Endothelial cell (in vitro differentiated cells): ENCODE measurements around the gene BRIX1. TPM values are rescaled to one million over a fixed set of nuclear protein-coding genes. Genes with fewer than 3 reads are reported as not detected.

Source experiments
- DNase-seq: peaks from one replicate; pipeline ENCODE4 v3.0.0; 2021; ENCODE audit warnings: low spot score
- H3K27ac Mint-ChIP-seq: one replicate; pipeline ENCODE4 v1.8.0; 2021; ENCODE audit warnings: mixed read lengths, inconsistent platforms; ENCODE audit not compliant: unreplicated experiment
- H3K27me3 Mint-ChIP-seq: one replicate; pipeline ENCODE4 v1.8.0; 2021; ENCODE audit warnings: mild to moderate bottlenecking, moderate library complexity, mixed read lengths, inconsistent platforms; ENCODE audit not compliant: unreplicated experiment
- H3K36me3 Mint-ChIP-seq: one replicate; pipeline ENCODE4 v1.8.0; 2021; ENCODE audit warnings: mild to moderate bottlenecking, low read depth, mixed read lengths, inconsistent platforms; ENCODE audit not compliant: unreplicated experiment
- H3K4me1 Mint-ChIP-seq: one replicate; pipeline ENCODE4 v1.8.0; 2021; ENCODE audit warnings: mild to moderate bottlenecking, mixed read lengths, inconsistent platforms; ENCODE audit not compliant: unreplicated experiment
- H3K4me3 Mint-ChIP-seq: one replicate; pipeline ENCODE4 v1.8.0; 2021; ENCODE audit warnings: mild to moderate bottlenecking, mixed read lengths, inconsistent platforms; ENCODE audit not compliant: unreplicated experiment
- H3K9me3 Mint-ChIP-seq: one replicate; pipeline ENCODE4 v1.8.0; 2021; ENCODE audit warnings: mixed read lengths, inconsistent platforms; ENCODE audit not compliant: unreplicated experiment
- CTCF ChIP-seq: fragments of 200-600 bp; sonication (generic); IDR thresholded peaks from one replicate; pipeline ENCODE4 v1.5.0; 2021; ENCODE audit warnings: antibody characterized with exemption; ENCODE audit not compliant: unreplicated experiment
- total RNA-seq: library from RNA; stranded (reverse); fragmentation: NEBNext Ultra II Directional; extraction: Animal tissue kit (Norgen Biotek cat#: 25700); gene quantifications from one replicate; pipeline ENCODE4 v1.2.1, GENCODE V29; 2021; ENCODE audit not compliant: unreplicated experiment

BRIX1 gene
- total RNA-seq, 1 donor from 2014 or later, result 21.2 TPM

DNA sequence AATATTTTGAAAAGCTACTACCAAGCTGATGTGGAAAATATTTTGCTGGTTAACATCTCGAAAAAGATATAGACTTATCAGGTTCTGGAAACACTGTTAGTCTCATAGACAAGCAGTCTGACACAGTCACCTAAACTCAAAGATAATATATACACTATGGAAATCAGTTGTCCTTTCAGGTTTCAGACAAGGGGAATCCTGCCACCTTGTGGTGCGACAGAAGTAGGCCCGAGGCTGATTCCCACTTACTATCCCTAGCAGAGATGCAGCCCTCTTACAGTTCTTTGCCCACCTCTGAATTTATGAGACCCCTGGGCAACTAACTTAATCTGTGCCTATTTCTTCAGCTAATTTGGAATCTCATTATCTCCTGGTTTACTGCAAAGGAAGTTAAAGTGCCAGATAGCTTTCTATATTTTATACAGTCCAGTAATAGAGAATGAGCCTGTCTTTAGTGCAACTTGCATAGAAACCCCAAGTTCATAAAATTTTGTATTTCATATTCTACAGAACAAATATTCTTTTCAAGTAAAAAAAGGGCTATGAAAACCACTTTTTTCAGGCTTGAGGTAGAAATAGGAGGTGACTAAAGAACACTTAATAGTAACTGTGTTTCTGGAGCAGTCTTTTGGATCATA lies 17.1 kb upstream of the BRIX1 start:
- H3K27me3 Mint-ChIP-seq, result no peaks in the 10 kb centered on the region
- H3K36me3 Mint-ChIP-seq, result no peaks in the 10 kb centered on the region
- H3K4me1 Mint-ChIP-seq, result no peaks in the 10 kb centered on the region
- no peak overlapping the region for H3K4me3 Mint-ChIP-seq
- DNase-seq, result peak; percentile 69
- TF ChIP-seq CTCF, result peak; percentile 72
- no peak overlapping the region for H3K27ac Mint-ChIP-seq
- H3K9me3 Mint-ChIP-seq, result no peaks in the 10 kb centered on the region

- TF ChIP-seq CTCF, result no peak
- no peak for DNase-seq
- Mint-ChIP-seq H3K4me3 (no peak overlapping the region), H3K9me3 (no peaks in the 10 kb centered on the region), H3K4me1 (no peaks in the 10 kb centered on the region), H3K36me3 (no peaks in the 10 kb centered on the region), H3K27me3 (no peaks in the 10 kb centered on the region), H3K27ac (no peak overlapping the region)
These were observed 16.4 kb upstream of the BRIX1 start for GRCh38 chr5:34899066-34899465.

DNA sequence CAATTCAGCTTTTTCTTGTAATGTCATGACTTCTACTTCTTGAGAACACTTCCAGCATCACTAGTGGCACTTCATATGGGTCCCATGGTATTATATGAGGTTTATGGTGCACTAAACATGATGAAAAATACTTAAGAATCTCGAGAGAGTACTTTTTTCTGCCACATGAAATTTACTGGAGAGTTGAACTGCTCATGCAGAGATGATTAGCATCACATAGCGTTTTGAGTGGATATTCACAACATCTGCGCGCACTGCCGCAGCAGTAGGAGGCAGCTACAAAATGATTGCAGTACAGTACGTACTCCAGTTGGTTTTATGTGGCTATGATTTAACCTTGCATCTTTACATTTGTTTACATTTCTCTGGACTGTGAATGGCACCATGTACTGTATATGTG lies 14.9 kb upstream of the BRIX1 start:
- DNase-seq, result no peak
- Mint-ChIP-seq H3K36me3 (no peaks in the 10 kb centered on the region), H3K4me3 (no peak overlapping the region), H3K27ac (no peak overlapping the region), H3K9me3 (no peaks in the 10 kb centered on the region), H3K4me1 (no peaks in the 10 kb centered on the region), H3K27me3 (no peaks in the 10 kb centered on the region)
- no peak for TF ChIP-seq CTCF

DNA sequence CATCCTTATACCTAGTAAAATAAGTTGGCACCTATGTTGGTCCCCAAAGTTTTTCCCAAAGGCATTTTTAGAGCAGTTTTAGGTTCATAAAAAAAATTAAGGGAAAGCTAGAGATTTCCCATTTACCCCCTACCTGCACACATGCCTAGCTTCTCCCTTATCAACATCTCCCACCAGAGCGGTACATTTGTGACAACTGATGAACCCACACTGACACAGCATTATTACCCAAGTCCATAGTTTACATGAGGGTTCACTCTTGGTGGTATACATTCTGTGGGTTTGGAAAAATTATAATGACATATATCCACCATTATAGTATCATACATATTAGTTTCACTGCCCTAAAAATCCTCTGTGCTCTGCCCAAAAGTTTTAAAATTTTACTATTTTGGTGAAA lies 12.3 kb upstream of the BRIX1 start:
- H3K27ac Mint-ChIP-seq, result no peak overlapping the region
- H3K36me3 Mint-ChIP-seq, result no peaks in the 10 kb centered on the region
- no peaks in the 10 kb centered on the region for H3K9me3 Mint-ChIP-seq
- no peak for TF ChIP-seq CTCF
- H3K4me1 Mint-ChIP-seq, result no peaks in the 10 kb centered on the region
- no peak overlapping the region for H3K4me3 Mint-ChIP-seq
- DNase-seq, result no peak
- H3K27me3 Mint-ChIP-seq, result no peaks in the 10 kb centered on the region

DNA sequence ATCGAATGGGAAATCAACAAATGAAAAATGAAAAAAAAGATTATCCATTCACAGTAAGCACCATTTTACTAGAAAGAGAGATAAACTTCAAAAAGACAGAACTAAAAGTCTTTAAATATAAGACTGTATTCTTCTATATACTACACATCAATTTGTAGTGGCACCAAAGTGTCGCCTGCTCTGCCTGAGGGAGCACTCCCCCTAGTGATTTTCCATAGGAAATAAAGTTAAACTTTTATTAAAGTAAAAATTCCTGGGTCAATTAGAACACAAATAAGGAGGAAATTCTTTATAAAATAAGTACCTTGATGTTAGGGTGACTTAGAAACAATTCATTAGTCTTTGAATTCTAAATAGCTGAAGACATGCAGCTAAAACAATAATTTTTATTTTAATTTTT lies 9.9 kb upstream of the BRIX1 start:
- no peak overlapping the region for H3K4me3 Mint-ChIP-seq
- H3K27me3 Mint-ChIP-seq, result no peaks in the 10 kb centered on the region
- no peak for TF ChIP-seq CTCF
- H3K9me3 Mint-ChIP-seq, result no peaks in the 10 kb centered on the region
- no peak for DNase-seq
- H3K4me1 Mint-ChIP-seq, result no peaks in the 10 kb centered on the region
- peaks cover 3% of the 10 kb centered on the region for H3K36me3 Mint-ChIP-seq
- no peak overlapping the region for H3K27ac Mint-ChIP-seq
